ENCODE data around the gene TFCP2. TPM values are rescaled to one million over a fixed set of nuclear protein-coding genes. Genes with fewer than 3 reads are reported as not detected.

Gene TFCP2
- total RNA-seq, 1 experiment from 2014 or later: 25.7 TPM

DNA sequence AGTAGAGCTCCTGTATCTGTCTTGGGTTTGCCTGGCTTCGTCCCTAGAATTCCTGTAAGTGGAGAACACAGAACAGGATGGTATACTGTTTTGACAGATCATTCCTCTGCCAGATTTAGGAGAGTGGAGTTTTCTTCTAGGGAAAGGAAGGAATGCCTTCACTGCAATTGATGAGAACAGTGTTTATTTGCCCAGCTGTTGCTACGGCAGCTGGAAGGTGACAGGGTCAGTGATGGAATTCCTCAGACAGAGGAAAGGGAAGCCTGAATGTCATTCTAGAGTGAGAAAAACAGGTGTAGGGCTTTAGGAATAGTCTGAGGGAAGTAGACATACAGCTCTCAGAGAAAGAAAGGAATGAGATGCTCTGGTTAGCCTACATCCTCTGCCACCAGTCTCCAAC is 101.3 kb downstream of the TFCP2 start:
- H3K9me2 ChIP-seq (ENCODE audit: insufficient read depth): no peaks in the 10 kb centered on the region
- POLR2A ChIA-PET (ENCODE audit: unreplicated experiment): no interaction called here
- H3K4me2 ChIP-seq: no peak overlapping the region
- H3K79me2 ChIP-seq (ENCODE audit: low read depth): 0 out of 2 replicates have a peak, but pooled peaks cover under 1% of the 10 kb centered on the region
- H2AFZ ChIP-seq: no peak overlapping the region
- intact Hi-C loops (cut with micrococcal nuclease; ENCODE audit: unreplicated experiment): no loop called here
- TF ChIP-seq, protein P1, sequence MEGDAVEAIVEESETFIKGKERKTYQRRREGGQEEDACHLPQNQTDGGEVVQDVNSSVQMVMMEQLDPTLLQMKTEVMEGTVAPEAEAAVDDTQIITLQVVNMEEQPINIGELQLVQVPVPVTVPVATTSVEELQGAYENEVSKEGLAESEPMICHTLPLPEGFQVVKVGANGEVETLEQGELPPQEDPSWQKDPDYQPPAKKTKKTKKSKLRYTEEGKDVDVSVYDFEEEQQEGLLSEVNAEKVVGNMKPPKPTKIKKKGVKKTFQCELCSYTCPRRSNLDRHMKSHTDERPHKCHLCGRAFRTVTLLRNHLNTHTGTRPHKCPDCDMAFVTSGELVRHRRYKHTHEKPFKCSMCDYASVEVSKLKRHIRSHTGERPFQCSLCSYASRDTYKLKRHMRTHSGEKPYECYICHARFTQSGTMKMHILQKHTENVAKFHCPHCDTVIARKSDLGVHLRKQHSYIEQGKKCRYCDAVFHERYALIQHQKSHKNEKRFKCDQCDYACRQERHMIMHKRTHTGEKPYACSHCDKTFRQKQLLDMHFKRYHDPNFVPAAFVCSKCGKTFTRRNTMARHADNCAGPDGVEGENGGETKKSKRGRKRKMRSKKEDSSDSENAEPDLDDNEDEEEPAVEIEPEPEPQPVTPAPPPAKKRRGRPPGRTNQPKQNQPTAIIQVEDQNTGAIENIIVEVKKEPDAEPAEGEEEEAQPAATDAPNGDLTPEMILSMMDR (conservative IDR thresholded peaks at IDR 0.05): no peak
- TF ChIP-seq EZH2 (IDR thresholded peaks at IDR 0.05; ENCODE audit: low read depth): no peak
- peak overlapping the region; percentile 24; the same call in 1 of the 2 replicates for H3K27ac ChIP-seq
- H3K9me3 ChIP-seq (ENCODE audit: insufficient read depth, low read depth): no peaks in the 10 kb centered on the region
- H3K4me1 ChIP-seq (replicated peaks; ENCODE audit: insufficient read depth): peaks cover 13% of the 10 kb centered on the region
- H3K4me3 ChIP-seq: no peak overlapping the region
- DNase-seq: no peak
- no peaks in the 10 kb centered on the region; the same call in none of the 2 replicates for H3K36me3 ChIP-seq (ENCODE audit: low read depth)
- H4K20me1 ChIP-seq (ENCODE audit: insufficient read depth): no peaks in the 10 kb centered on the region
- CTCF ChIA-PET: no interaction called here
- BruUV-seq (replicated peaks): no TSS peak
- H3F3A ChIP-seq (ENCODE audit: insufficient read depth, low read depth): peaks cover 14% of the 10 kb centered on the region; the same call in 1 of the 2 replicates
- H3K27me3 ChIP-seq (ENCODE audit: insufficient read depth, low read depth): no peaks in the 10 kb centered on the region

DNA sequence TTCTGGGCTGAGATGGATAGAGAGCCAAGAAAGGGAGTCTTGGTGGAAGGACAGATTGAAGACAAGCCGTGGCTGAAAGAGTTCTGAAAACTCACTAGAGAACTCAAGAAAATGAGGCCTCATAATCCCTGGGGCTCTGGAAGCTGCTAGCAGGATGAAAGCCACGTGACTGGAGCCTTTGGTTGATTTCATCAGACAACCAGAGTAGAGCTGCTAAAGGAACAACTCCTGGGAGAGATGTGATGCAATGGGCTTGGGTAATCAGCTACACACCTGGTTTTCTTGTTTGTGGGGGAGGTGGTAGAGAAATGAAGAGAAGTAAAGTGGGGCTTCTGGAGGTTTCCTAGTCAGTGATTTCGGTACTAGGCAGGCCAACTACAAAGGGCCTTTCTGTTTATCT is 102.9 kb downstream of the TFCP2 start:
- peak in 1 of 2 experiments; percentile 83 for DNase-seq
- no peaks in the 10 kb centered on the region for H3K9me3 ChIP-seq (ENCODE audit: insufficient read depth, low read depth)
- H3K27ac ChIP-seq: peak overlapping the region; percentile 69
- H3K9me2 ChIP-seq (ENCODE audit: insufficient read depth): no peaks in the 10 kb centered on the region
- CTCF ChIA-PET: no interaction called here
- no peaks in the 10 kb centered on the region for H4K20me1 ChIP-seq (ENCODE audit: insufficient read depth)
- H2AFZ ChIP-seq: peak overlapping the region; percentile 55; the same call in 1 of the 2 replicates
- intact Hi-C loops (cut with micrococcal nuclease; ENCODE audit: unreplicated experiment): no loop called here
- no peak overlapping the region for H3K4me3 ChIP-seq
- H3K4me1 ChIP-seq (replicated peaks; ENCODE audit: insufficient read depth): peaks cover 13% of the 10 kb centered on the region
- POLR2A ChIA-PET (ENCODE audit: unreplicated experiment): no interaction called here
- H3K36me3 ChIP-seq (ENCODE audit: low read depth): peaks cover 5% of the 10 kb centered on the region
- TF ChIP-seq, protein P1 (conservative IDR thresholded peaks at IDR 0.05): no peak
- no peak for TF ChIP-seq EZH2 (IDR thresholded peaks at IDR 0.05; ENCODE audit: low read depth)
- BruUV-seq (replicated peaks): no TSS peak
- H3F3A ChIP-seq (ENCODE audit: insufficient read depth, low read depth): peaks cover 21% of the 10 kb centered on the region; the same call in 1 of the 2 replicates
- peak overlapping the region; percentile 32 for H3K4me2 ChIP-seq
- H3K79me2 ChIP-seq (ENCODE audit: low read depth): no peaks in the 10 kb centered on the region
- no peaks in the 10 kb centered on the region for H3K27me3 ChIP-seq (ENCODE audit: insufficient read depth, low read depth)

DNA sequence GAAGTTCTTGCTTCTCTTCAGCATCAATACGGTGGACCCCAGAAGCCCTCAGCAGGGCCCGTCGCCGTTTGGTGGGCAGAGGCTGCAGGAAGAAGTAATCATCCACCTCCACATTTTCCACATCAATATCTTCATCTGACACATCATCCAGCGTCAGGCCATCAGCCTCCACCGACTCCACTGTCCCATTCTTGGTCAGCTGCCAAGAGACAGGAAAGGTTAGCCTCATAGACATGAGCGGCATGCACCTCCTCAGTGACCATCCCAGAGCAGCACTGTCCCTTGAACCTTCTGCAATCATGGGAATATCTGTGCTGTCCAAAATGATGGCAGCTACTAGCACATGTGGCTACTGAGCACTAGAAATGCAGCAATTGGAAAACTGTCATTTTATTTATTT is 105.2 kb downstream of the TFCP2 start:
- TF ChIP-seq EZH2 (IDR thresholded peaks at IDR 0.05; ENCODE audit: low read depth): no peak
- TF ChIP-seq, protein P1 (conservative IDR thresholded peaks at IDR 0.05): no peak
- Histone ChIP-seq H3K79me2 (ENCODE audit: low read depth) (no peaks in the 10 kb centered on the region), H3K36me3 (ENCODE audit: low read depth) (peaks cover 10% of the 10 kb centered on the region), H4K20me1 (ENCODE audit: insufficient read depth) (no peaks in the 10 kb centered on the region), H3K4me2 (no peak overlapping the region), H3K4me3 (no peak overlapping the region), H3K9me2 (ENCODE audit: insufficient read depth) (no peaks in the 10 kb centered on the region), H3F3A (ENCODE audit: insufficient read depth, low read depth) (peaks cover 28% of the 10 kb centered on the region; the same call in 1 of the 2 replicates), H2AFZ (no peak overlapping the region), H3K27ac (no peak overlapping the region), H3K4me1 (replicated peaks; ENCODE audit: insufficient read depth) (peaks cover 13% of the 10 kb centered on the region), H3K27me3 (ENCODE audit: insufficient read depth, low read depth) (no peaks in the 10 kb centered on the region), H3K9me3 (ENCODE audit: insufficient read depth, low read depth) (no peaks in the 10 kb centered on the region)
- ChIA-PET CTCF (no interaction called here), POLR2A (ENCODE audit: unreplicated experiment) (no interaction called here)
- intact Hi-C loops (cut with micrococcal nuclease; ENCODE audit: unreplicated experiment): no loop called here
- no peak for DNase-seq
- BruUV-seq (replicated peaks): no TSS peak
